SW480 (cell line): Measurements from ENCODE around the gene TRPM4.
A peak's percentile ranks its signal among the peaks of the same experiment; 100 is the strongest.
"Not testable (repeated sequence)": the region's sequence is repeated elsewhere in the genome, so short reads cannot be mapped to it uniquely, and the experiment has no call there.

ENCODE experiments used
- DNase-seq: peaks from one replicate; pipeline ENCODE4 v3.0.0-alpha.2; 2016; ENCODE audit warnings: low spot score

The TRPM4 gene

DNA sequence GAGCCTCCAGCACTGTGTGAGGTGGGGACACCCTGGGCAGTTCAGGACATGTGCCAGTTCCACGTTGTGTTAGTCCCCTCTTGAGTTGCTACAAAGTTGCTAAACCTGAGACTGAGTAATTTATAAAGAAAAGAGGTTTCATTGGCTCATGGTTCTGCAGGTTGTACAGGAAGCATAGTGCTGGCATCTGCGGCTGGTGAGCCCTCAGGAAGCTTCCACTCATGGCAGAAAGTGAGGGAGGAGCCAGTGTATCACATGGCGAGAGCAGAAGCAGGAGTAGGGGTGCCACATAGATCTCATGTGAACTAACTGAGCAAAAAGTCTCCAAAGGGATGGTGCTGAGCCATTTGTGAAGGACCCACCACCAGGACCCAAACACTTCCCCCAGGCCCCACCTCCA is 33.2 kb downstream of the TRPM4 start:
- no peak for DNase-seq

DNA sequence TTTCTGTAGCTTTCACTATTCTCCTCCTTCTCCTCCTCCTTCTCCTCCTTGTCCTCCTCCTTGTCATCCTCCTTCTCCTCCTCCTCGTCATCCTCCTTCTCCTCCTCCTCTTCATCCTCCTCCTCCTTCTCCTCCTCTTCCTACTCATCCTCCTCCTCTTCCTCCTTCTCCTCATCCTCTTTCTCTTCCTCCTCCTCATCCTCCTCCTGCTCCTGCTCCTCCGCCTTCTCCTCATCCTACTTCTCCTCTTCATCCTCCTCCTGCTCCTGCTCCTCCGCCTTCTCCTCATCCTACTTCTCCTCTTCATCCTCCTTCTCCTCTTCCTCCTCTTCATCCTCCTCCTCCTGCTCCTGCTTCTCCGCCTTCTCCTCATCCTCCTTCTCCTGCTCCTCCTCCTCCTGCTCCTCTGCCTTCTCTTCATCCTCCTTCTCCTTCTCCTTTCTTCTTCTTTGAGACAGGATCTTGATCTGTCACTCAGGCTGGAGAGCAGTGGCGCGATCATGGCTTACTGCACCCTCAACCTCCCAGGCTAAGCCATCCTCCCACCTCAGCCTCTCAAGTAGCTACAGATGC is 36.3 kb downstream of the TRPM4 start:
- no peak for DNase-seq

DNA sequence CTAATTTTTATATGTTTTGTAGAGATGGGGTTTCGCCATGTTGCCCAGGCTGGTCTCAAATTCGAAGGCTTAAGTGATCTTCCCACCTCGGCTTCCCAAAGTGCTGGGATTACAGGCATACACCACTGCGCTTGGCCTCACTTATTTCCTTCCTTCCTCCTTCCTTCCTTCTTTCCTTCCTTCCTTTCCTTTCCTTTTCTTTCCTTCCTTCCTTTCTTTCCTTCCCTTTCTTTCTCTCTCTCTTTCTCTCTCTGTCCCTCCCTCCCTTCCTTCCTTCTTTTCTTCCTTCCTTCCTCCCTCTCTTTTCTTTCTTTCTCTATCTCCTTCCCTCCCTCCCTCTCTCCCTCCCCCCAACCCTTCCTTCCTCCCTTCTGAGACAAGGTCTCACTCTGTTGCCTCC is 36.8 kb downstream of the TRPM4 start:
- DNase-seq: no peak

DNA sequence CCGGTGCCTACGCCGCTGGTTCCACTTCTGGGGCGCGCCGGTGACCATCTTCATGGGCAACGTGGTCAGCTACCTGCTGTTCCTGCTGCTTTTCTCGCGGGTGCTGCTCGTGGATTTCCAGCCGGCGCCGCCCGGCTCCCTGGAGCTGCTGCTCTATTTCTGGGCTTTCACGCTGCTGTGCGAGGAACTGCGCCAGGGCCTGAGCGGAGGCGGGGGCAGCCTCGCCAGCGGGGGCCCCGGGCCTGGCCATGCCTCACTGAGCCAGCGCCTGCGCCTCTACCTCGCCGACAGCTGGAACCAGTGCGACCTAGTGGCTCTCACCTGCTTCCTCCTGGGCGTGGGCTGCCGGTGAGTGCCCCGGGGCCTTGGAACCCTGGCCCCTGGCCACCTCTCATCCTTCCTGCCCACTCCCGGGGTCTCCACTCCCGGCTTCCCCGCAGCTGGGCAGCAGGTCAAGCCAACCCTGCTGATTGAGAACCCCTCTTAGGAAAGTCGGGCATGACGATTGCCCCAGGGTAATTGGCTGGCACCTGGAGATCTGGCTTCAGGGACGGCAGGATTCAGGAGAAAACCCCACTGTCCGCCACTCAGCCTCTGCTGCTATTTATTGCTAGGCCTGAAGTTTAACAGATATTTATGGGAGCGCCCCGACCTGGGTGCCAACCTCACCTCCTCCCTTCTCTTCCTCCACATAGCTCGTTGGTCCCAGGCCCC is 39.1 kb downstream of the TRPM4 start:
- DNase-seq: no peak

DNA sequence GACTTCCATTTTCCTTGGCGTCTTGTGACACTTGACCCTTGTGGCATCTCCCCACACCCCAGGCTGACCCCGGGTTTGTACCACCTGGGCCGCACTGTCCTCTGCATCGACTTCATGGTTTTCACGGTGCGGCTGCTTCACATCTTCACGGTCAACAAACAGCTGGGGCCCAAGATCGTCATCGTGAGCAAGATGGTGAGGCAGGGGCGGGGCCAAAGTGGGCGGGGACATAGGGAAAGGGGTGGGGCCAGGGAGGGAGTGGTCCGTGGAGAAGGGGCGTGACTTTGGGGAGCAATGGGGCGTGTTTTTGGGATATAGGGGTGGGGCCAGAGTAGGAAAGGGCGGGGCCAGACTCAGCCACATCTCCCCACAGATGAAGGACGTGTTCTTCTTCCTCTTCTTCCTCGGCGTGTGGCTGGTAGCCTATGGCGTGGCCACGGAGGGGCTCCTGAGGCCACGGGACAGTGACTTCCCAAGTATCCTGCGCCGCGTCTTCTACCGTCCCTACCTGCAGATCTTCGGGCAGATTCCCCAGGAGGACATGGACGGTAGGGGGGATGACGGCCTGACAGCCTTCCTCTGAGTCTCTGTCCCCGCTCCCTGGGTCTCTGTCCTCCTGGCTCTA is 42.8 kb downstream of the TRPM4 start:
- no peak for DNase-seq

DNA sequence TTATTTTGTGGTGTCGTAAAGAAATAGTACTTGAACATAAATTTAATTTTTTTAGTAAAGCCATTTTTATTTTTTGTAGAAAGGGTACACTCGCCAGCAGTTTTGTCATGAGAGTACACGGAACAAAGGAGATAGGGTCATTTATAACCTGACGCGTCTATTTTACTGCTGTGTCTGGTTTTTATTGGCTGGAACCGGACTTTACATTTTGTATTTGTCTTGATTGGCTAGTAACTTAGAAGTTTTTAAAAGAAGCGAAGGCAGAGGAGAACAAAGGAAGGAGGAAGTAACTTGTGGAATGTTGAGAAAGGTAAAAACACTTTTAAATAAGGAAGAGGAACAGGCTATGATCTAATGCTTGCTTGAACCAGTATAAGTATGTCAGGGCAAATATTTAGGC is 43.5 kb downstream of the TRPM4 start:
- no peak for DNase-seq

DNA sequence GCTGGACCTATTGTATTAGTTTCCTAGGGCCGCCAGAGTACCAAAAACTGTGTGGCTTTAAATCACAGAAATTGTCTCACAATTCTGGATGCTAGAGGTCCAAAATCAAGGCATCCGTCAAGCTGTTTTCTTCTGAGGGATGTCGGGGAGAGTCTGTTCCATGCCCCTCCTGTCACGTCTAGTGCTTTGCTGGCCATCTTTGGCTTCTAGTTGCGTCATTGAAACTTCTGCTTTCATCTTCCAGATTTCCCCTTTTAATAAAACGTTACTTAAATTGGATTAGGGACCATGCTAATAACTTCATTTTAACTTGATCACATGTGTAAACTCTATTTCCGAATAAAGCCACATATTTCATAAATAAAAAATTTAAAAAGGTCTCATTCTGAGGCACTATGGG is 47.5 kb downstream of the TRPM4 start:
- no peak for DNase-seq

DNA sequence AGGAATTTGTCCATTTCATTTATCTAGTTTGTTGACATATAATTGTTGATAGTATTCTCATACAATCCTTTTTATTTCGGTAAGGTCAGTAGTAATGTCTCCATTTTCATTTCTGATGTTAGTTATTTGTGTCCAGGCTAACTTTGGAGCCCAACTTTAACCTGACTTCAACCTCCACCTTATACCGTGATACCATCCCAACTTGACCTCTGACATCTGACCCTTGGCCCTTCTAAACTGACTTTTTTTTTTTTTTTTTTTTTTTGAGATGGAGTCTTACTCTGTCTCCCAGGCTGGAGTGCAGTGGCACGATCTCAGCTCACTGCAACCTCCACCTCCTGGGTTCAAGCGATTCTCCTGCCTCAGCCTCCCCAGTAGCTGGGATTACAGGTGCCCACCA is 51.9 kb downstream of the TRPM4 start:
- DNase-seq: not testable (repeated sequence)

DNA sequence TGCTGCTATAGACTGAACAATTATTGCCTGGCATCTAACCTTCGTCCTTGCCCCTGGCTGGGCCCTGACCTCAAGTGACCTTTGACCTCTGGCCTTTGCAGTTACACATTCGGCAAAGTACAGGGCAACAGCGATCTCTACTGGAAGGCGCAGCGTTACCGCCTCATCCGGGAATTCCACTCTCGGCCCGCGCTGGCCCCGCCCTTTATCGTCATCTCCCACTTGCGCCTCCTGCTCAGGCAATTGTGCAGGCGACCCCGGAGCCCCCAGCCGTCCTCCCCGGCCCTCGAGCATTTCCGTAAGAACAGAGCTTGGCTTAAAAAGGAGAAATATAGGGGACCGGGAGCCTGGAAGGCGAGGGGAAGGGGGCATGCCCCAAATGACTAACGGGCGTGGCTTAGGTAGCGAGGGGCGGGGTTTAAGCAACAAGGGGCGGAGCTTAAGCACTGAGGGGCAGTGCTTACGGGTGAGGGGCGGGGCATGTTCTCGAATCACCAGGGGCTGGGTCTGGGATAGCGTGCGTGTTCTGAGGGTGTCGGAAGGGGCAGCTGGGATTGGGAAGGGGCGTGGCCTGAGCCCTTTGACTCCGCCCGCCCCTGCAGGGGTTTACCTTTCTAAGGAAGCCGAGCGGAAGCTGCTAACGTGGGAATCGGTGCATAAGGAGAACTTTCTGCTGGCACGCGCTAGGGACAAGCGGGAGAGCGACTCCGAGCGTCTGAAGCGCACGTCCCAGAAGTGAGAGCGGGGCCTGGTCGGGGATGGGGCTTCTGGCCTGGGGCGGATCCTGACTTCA is 52.7 kb downstream of the TRPM4 start:
- no peak for DNase-seq

DNA sequence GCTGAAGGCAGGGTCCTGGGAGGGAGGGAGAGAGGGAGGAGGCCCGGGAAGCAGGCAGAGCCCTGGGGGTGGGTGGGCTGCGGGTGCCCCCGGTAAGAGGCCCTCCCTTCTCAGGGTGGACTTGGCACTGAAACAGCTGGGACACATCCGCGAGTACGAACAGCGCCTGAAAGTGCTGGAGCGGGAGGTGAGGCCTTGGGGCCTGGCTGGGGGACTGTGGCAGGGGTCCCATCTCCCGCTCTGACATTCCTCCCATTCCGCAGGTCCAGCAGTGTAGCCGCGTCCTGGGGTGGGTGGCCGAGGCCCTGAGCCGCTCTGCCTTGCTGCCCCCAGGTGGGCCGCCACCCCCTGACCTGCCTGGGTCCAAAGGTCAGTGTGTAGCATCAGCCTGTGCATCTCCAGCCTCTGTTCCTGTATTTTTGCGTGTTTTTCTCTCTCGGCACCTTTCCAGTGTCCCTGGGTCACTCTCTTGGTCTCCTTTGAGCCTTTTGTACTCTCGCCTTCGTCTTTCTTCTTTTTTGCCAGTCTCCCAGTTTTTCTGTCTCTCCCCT is 53.4 kb downstream of the TRPM4 start:
- no peak for DNase-seq

DNA sequence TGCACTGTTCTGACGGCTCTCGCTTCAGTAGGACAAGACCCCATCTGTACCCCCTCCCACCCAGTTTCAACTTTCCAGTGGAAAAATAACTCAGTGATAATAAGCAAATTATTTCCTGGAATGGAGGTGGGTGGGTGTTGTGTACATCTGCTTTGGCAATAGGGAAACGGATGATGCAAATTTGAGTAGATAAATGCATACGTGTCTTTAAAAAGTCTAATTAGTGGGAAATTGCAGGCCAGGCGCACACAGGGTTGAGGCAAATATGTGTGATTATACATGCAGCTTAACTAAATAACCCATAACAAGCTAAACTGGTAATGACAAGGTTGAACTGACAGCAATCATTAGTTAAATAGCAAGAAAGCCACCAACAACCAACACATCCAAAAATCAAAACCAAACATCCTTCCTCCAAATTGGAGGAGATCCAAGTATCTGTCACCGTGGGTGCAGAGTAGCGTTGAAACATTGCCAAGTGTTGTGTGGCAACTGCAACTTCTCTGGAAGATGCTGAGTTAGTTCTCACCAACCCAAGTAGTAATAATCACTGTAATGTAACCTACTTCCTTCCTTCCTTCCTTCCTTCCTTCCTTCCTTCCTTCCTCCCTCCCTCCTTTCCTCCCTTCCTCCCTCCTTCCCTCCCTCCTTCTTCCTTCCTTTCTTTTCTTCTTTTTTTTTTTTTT is 54.6 kb downstream of the TRPM4 start:
- no peak for DNase-seq

DNA sequence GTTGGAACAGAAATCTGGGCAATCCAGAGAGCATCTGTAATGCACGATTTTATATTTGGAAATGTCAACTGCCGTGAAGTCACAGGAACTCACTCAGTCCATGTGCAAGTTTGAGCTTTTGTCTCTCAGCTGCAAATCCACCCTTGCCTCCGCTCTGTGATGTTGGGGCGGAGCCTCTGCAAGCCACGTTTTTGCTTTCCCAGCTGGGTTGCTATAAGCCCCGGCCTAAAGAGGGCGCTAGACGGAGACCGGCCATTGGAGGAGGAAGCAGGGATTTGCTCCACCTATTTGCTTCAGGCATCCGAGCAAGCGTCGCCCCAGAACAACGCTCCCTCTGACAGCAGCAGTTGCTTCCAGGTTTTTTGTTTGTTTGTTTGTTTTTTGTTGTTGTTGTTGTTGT is 56.2 kb downstream of the TRPM4 start:
- DNase-seq: no peak

DNA sequence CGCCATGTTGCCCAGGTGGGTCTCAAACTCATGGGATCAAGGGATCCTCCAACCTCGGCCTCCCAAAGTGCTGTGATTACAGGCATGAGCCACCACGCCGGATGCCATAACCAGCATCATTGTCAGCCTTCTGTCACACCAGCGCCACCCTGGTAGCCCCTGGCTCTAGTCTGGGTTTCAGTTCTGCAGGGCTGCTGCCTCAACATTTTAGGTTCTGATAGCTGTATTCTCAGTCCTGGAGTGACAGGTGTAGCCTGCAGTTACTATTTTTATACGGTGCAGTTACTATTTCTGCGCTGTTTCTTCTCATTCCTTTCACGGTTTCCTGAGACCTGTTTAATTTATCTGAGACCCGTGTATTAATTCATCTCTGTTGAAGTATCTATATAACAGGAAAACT is 57.1 kb downstream of the TRPM4 start:
- DNase-seq: no peak

DNA sequence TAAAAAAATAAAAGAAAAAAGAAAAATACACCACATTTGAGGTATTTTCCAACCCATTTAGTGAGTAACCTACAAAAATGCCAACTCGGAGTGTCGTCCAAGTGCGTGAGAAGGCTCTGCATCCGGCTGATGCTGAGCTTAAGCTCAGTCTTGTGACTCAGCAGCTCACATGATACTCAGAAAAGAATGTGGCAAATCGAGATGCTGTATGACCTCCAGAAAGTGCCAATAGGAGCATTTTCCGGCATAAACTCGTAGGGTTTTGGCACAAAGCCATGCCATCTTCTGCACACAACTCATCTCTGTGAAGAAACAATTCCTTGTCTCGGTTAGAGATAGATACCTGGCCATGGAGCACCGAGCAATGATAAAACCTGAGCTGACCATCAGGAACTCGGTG is 58.5 kb downstream of the TRPM4 start:
- no peak for DNase-seq

DNA sequence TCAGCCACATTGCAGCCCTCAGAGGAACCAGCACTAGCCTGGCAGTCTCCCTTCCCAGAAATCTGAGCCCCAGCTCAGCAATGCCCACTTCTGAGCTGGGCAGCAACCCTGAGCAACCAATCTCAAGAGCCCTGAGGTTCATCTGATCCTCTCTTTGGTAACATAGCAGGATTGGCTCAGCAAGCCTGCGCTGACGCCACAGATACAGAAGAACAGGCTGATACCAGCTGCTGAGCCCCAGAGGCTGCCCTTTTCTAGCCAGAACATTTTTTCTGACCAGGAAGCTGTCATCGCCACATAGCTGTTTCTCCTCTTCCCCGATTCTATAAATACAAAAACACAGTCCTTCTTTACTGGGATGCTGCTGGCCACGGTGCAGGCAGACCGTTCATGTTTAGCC is 59.8 kb downstream of the TRPM4 start:
- DNase-seq: no peak

DNA sequence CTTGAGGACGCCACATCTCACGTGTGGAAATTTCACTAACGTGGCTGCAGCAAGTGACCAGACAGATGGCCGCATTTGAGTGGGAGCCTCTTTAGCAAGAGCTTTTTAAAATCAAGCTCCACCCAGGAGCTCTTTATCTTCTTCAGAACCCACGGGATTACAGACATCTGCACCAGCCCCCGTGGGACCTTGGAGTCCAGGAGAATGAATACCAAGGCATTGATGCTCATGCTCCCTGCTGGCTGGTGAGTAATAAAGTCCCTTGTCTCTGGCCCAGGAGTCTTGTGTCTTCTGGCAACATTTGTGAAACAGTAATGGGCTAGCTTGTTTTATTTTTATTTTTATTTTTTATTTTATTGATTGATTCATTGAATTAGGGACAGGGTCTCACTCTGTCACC is 64.4 kb downstream of the TRPM4 start:
- no peak for DNase-seq

DNA sequence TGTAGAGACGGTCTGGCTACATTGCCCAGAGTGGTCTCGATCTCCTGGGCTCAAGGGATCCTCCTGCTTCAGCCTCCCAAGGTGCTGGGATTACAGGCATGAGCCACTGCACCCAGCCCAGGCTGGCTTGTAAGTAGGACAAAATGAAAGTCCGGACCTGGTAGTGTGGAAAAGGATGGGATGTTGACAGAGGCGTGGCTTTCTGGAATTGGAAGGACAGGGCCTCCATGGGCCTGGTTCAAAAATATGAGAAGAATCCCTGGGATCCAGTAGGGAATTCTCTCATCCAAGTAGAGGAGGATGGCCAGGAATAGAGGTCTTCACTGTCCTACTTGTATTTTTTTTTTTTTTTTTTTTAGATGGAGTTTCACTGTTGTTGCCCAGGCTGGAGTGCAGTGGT is 64.9 kb downstream of the TRPM4 start:
- DNase-seq: no peak

DNA sequence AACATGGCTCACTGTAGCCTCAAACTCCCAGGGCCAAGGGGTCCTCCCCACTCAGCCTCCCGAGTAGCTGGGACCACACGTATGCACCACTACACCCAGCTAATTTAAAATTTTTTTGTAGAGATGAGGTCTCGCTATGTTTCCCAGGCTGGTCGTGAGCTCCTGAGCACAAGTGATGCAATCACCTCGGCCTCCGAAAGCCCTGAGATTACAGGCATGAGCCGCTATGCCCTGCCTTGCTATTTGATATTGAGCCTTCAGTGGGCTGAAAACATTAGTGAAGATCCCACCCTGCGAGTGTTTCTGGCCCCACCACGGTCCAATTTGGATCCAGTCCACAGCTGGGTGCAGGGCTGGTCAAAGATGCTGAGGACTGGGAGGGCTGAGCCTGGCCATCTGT is 65.9 kb downstream of the TRPM4 start:
- no peak for DNase-seq

DNA sequence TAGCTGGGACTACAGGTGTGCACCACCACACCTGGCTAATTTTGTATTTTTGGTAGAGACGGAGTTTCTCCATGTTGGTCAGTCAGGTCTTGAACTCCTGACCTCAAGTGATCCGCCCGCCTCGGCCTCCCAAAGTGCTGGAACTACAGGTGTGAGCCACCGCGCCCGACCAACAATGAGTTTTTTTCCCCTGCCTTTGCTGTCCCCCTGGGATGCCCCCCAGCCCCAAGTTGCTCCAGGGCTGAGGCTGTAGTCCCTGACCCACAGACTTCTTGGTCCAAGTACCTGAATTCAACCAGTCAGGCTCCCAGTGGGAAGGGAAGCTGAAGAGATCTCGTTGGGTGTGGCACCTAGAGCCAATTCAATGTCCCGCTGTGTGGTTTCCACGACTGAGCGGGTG is 66.8 kb downstream of the TRPM4 start:
- DNase-seq: not testable (repeated sequence)

DNA sequence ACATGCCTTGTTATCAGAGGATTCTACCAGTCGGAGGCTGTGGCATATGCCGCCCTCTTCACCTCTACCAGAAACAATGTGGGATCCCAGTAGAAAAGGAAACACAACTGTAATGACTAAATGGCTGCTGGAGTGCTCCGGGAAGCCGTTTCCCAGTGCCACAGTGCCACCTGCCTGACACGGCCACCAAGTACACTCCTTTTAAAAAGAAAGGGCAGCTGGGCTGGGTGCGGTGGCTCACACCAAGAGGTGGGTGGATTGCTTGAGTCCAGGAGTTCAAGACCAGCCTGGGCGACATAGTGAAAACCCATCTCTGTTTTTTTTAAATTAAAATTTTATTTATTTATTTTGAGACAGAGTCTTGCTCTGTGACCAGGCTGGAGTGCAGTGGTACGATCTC is 67.3 kb downstream of the TRPM4 start:
- peak; percentile 91 for DNase-seq

DNA sequence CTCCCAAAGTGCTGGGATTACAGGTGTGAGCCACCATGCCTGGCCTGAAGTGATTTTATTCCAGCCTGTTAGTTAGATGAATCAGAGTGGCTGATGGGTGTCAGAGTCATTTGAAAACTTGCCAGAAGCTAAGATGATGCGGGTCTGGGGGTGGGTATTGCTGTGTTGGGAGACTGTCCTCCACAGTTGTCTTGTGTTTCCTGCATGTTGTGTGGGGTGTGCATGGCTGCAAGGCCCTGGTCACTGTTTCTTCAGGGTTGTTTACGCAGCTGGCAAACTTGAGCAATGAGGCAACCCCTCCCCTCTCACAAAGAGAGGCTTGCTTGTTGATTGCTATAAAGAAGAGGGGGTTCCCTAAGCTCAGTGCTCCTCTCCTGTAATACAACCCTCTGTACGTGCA is 71.8 kb downstream of the TRPM4 start:
- no peak for DNase-seq

DNA sequence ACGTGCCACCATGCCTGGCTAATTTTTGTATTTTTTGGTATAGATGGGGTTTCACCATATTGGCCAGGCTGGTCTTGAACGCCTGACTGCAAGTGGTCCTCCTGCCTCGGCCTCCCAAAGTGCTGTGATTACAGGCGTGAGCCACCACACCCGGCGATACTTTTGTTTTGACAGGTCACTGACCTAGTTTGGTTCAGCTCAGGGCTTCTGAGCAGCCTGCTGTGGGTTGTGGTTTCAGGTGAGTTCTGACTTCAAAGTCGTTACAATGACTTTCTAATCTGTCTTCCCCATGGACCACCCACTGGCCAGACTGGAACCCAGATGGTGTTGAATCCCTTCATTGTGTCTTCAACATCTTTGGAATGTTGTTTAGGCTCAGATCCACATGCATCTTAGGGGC is 73.8 kb downstream of the TRPM4 start:
- DNase-seq: peak; percentile 80
